KOPT-K1 (cell line): ENCODE measurements around the gene ARHGEF7.
"Not testable (repeated sequence)": the region's sequence is repeated elsewhere in the genome, so short reads cannot be mapped to it uniquely, and the experiment has no call there.

ENCODE experiments used
- H3K27ac ChIP-seq: fragments of 200-600 bp; sonication (generic); 2 replicates; pipeline ENCODE4 v1.5.1; 2016; ENCODE audit warnings: antibody characterized with exemption, mild to moderate bottlenecking, low read depth, low read length; ENCODE audit not compliant: poor library complexity, severe bottlenecking
- H3K36me3 ChIP-seq: fragments of 200-600 bp; sonication (generic); 2 replicates; pipeline ENCODE4 v1.5.1; 2017; ENCODE audit warnings: antibody characterized with exemption, mild to moderate bottlenecking, low read length, moderate library complexity; ENCODE audit not compliant: insufficient read depth
- H3K9me3 ChIP-seq: fragments of 200-600 bp; sonication (generic); 2 replicates; pipeline ENCODE4 v1.5.1; 2017; ENCODE audit warnings: antibody characterized with exemption, low read length, mild to moderate bottlenecking; ENCODE audit not compliant: insufficient read depth, poor library complexity, severe bottlenecking

ARHGEF7 gene

DNA sequence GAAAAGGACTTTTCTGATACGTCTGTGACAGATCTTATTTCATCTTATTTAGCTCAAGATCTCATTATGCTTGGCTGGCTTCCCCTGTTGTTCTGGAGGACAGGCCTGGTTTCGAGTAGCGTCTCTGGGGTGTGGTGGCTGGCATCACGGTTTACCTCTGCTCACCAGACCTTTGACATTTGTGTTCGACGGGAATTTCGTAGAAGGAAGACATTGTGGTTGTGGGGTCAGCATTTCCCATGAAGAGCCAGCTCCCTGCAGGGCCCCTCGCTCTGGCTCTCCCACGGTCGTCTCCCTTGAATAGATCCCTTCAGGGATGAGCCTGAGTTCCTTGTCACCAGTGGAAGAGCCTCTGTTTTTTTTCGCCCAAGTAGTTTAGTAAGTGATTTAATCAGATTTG, 126.8 kb downstream of the ARHGEF7 start:
- no peaks in the 10 kb centered on the region for H3K9me3 ChIP-seq
- no peak overlapping the region for H3K27ac ChIP-seq
- peaks cover 85% of the 10 kb centered on the region for H3K36me3 ChIP-seq

DNA sequence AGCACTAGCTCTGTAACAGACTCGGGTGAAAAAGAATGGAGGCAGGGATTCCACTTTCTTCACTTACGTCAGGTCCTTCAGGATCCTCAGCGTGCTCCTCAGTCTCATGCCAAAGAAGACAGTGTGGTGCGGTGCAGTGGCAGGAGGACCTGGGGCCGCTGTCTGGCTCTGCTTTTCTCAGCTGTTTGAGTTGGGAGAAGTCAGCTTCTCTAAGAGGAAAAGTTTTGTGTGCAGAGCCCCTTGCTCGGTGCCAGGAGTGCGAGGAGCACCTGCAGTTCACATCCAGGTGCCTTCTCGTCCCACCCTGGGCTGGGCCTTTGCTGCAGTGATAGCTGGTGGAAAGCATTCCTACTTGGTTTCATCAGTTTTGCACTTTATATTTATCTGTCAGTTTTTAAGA, 127.5 kb downstream of the ARHGEF7 start:
- Histone ChIP-seq H3K9me3 (no peaks in the 10 kb centered on the region), H3K36me3 (peaks cover 93% of the 10 kb centered on the region), H3K27ac (no peak overlapping the region)

DNA sequence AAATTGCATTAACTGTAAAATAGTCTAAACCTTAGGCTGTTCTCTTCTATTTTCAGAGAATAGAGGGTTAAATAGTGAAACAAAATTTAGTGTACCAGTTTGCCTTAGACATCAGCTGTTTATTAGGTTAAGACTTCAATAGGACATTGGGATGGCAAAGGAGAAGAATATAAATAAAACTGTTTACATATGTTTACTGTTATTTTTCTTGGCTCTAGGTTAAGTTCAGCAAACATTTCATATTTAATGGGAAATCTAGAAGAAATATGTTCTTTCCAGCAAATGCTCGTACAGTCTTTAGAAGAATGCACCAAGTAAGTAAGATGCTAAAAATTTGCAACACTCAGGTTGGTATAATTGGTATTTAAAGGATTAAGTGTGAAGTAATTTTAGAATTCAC, 128.9 kb downstream of the ARHGEF7 start:
- H3K36me3 ChIP-seq, result peaks cover 98% of the 10 kb centered on the region
- no peak overlapping the region for H3K27ac ChIP-seq
- H3K9me3 ChIP-seq, result no peaks in the 10 kb centered on the region

DNA sequence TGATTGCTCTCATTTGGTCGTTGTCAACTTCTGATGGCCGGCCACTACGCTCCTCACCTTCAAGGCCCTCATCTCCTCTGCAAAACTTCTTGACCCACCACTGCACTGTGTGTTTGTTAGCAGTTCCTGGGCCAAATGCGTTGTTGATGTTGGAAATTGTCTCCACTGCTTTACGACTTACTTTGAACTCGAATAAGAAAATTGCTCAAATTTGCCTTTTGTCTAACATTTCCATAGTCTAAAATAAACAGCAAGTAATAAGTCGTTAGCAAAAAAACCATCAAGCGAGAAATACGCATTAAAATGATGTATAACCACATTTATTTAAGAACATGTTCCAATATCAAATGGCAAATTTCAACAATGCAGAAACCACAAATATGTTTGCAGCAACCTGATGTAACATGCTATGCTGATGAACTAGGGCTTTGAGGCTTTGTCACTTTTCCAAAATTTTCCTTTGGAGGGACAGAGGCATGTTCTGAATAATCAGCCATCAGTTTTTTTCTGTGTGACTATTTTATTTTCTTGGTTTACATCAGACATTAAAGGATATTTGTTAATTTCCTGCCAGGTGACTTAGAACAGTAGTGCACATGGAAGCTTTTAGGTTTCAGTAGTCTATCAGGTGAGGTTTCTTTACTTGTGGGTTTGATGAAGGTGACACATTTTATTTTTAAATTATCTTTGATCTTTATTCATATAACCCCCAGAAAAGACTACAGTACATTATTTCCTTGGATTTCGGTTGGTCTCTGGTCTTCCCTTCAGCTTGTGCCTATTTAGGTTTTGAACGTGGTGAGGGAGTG, 130.7 kb downstream of the ARHGEF7 start:
- Histone ChIP-seq H3K27ac (no peak overlapping the region), H3K9me3 (no peaks in the 10 kb centered on the region), H3K36me3 (peaks cover 98% of the 10 kb centered on the region)

- Histone ChIP-seq H3K9me3 (no peaks in the 10 kb centered on the region), H3K27ac (no peak overlapping the region), H3K36me3 (peaks cover 98% of the 10 kb centered on the region)
These were observed 132.4 kb downstream of the ARHGEF7 start for GRCh38 chr13:111247552-111247951.

GRCh38 chr13:111248822-111249221, 133.7 kb downstream of the ARHGEF7 start:
- peaks cover 100% of the 10 kb centered on the region for H3K36me3 ChIP-seq
- peaks cover 6% of the 10 kb centered on the region for H3K9me3 ChIP-seq
- H3K27ac ChIP-seq, result no peak overlapping the region

DNA sequence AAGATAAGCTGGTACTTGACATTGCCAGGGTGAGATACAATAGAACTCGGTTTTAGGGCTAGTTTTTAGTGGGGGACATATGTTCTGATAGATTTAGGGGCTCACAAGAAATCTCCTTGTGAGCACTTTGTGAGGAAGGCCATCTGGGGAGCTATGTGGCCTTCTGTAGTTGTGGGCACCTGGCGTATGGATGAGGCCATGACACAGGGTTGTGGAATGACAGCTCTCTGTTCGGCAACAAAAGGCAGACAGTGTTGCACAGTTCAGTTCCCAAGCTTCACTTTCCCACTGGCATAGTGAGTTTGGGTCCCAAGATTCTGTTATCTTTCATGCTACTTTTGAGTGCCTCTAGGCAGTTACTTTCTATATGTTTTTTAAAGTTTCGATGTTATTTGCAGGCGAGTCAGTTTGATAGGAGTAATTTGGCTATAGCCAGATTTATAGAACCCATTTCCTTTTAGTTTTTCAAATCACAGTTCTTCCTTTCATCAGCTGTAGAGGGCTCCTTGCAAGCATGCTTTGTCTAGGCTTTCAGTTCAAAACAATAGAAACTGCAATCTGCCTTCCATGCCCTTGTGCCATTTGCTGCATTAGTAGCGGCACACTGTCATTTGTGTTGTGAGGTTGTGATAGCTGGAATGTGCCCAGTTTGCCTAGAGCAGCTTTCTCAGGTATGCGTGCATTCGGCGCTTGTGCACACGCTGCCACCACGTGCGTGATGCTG, 134.7 kb downstream of the ARHGEF7 start:
- Histone ChIP-seq H3K9me3 (peaks cover 11% of the 10 kb centered on the region), H3K27ac (no peak overlapping the region), H3K36me3 (peaks cover 96% of the 10 kb centered on the region)

- Histone ChIP-seq H3K27ac (no peak overlapping the region), H3K9me3 (peaks cover 19% of the 10 kb centered on the region), H3K36me3 (peaks cover 96% of the 10 kb centered on the region)
These were observed 136.7 kb downstream of the ARHGEF7 start for GRCh38 chr13:111251646-111252445.

- no peak overlapping the region for H3K27ac ChIP-seq
- peaks cover 96% of the 10 kb centered on the region for H3K36me3 ChIP-seq
These were observed 137.6 kb downstream of the ARHGEF7 start for GRCh38 chr13:111252446-111253364.

GRCh38 chr13:111253365-111253872, 138.3 kb downstream of the ARHGEF7 start:
- peaks cover 29% of the 10 kb centered on the region for H3K9me3 ChIP-seq
- peaks cover 96% of the 10 kb centered on the region for H3K36me3 ChIP-seq
- no peak overlapping the region for H3K27ac ChIP-seq

More at GRCh38 chr13:111252446-111253364, 137.6 kb downstream of the ARHGEF7 start:
- peaks cover 22% of the 10 kb centered on the region for H3K9me3 ChIP-seq

DNA sequence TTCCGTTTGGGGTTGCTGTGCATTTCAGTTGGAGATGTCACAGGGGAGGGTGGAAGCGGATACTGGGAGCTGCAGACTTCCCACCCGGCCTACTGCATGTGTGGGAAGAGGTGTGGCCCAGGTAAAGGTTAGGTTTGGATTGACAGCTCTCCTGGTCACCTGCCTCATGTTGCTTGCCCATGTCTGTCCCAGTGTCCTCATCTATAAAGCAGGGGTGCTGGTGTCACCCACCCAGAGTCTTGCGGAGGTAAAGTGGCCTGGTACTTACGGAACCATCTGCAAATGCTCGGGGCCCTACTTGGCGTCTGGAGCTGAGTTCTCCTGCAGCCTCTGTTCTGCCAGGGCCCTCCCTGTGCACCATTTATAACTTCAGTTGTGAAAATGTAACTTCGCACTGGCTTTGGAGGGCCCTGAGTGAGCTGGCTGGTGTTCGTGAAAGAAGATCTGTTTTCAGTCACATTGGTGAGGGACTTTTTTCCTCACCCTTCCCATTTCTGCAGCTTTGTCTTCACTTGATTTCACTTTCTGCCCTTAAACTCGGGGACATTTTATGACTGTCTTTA, 140.2 kb downstream of the ARHGEF7 start:
- peaks cover 96% of the 10 kb centered on the region for H3K36me3 ChIP-seq
- H3K9me3 ChIP-seq, result peaks cover 48% of the 10 kb centered on the region
- H3K27ac ChIP-seq, result no peak overlapping the region

DNA sequence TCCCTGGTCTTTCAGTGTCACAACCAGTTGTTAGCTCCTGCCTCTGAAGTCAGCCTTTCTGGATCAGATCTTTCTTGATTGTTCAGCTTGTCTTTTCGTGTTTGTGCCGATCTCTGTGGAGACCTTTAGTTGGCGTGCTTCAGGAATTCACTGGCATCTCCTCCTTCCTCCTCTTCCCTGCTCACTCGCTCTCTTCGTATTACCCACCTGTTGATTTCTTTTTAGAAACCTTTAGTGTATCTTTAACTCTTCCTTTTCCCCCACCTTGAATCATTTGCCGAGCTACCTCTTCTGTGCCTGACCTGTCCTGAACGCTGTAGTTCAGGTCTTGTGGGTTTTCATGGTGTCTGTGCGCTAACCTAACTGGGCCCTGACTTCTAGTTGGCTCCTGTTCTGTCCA, 141.3 kb downstream of the ARHGEF7 start:
- peaks cover 85% of the 10 kb centered on the region for H3K36me3 ChIP-seq
- H3K9me3 ChIP-seq, result peaks cover 48% of the 10 kb centered on the region
- H3K27ac ChIP-seq, result no peak overlapping the region

DNA sequence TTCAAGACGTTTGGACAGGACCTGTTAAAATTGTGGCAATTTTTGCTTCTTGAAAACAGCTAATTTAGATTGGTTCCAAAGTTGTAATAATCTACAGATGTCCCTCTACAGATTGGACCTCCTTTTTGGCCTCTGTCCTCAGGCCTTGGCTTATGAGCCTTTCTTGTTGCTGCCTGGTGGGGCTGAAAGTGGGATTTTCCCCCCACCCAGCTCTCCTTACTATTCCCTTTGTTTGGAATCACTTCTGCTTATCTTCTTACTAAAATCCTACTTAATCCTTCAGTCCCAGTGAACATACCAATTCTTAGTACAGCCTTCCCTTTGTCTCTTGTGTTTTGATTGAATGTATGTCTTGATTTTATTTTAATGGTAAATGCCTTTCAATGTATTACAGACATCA, 141.8 kb downstream of the ARHGEF7 start:
- H3K36me3 ChIP-seq, result peaks cover 80% of the 10 kb centered on the region
- no peak overlapping the region for H3K27ac ChIP-seq
- H3K9me3 ChIP-seq, result peaks cover 48% of the 10 kb centered on the region

GRCh38 chr13:111257899-111258298, 142.8 kb downstream of the ARHGEF7 start:
- H3K36me3 ChIP-seq, result peaks cover 78% of the 10 kb centered on the region
- H3K27ac ChIP-seq, result not testable (repeated sequence)

More at GRCh38 chr13:111257899-111258298, 142.8 kb downstream of the ARHGEF7 start:
- peaks cover 48% of the 10 kb centered on the region for H3K9me3 ChIP-seq
